ACC112 (cell line): ENCODE data around the gene NEUROG1.
A peak's percentile ranks its signal among the peaks of the same experiment; 100 is the strongest.

Experiments
- H2AFZ ChIP-seq: fragments of 200-600 bp; sonication (generic); one replicate; pipeline ENCODE4 v1.6.0; 2017; ENCODE audit warnings: antibody characterized with exemption, low read length; ENCODE audit not compliant: unreplicated experiment
- H3K27ac ChIP-seq: fragments of 200-600 bp; sonication (generic); 2 replicates; pipeline ENCODE4 v1.5.1; 2014; ENCODE audit warnings: low read depth, mild to moderate bottlenecking, antibody characterized with exemption, low read length, moderate library complexity
- H3K27me3 ChIP-seq: fragments of 200-600 bp; sonication (generic); 2 replicates; pipeline ENCODE4 v1.6.1; 2014; ENCODE audit warnings: mild to moderate bottlenecking, antibody characterized with exemption, low read length, moderate library complexity, mixed read lengths; ENCODE audit not compliant: insufficient read depth
- H3K36me3 ChIP-seq: fragments of 200-600 bp; sonication (generic); 2 replicates; pipeline ENCODE4 v1.6.1; 2016; ENCODE audit warnings: mild to moderate bottlenecking, antibody characterized with exemption, low read length, moderate library complexity, mixed read lengths; ENCODE audit not compliant: insufficient read depth
- H3K4me1 ChIP-seq: fragments of 200-600 bp; sonication (generic); one replicate; pipeline ENCODE4 v1.6.1; 2016; ENCODE audit warnings: low read length, mixed read lengths; ENCODE audit not compliant: insufficient read depth, unreplicated experiment, control insufficient read depth
- H3K4me3 ChIP-seq: fragments of 200-600 bp; sonication (generic); 2 replicates; pipeline ENCODE4 v1.5.1; 2014; ENCODE audit warnings: mild to moderate bottlenecking, low read depth, low read length
- H3K79me2 ChIP-seq: fragments of 200-600 bp; sonication (generic); one replicate; pipeline ENCODE4 v1.6.0; 2016; ENCODE audit warnings: low read length; ENCODE audit not compliant: control insufficient read depth, unreplicated experiment, insufficient read depth

NEUROG1 gene

DNA sequence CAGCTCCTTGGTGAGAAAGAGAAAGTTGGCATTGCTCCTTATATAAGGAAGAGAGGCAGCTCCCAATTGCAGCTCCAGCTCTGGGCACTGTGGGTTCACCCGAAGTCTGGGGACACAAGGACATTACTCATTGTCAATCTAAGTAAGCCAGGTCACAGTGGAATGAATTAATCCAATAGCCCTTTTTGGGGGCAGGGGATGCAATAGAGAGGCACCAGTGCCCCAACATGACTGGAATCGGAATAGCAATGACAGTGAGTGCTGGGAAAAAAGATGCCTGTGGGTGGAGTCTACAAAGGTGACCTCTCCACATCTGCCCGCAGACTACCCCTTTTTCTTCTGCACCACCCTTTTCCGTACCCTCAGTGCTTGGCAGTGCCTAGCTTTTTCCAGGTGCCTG, 11.1 kb upstream of the NEUROG1 start:
- Histone ChIP-seq H3K27me3 (peaks cover 49% of the 10 kb centered on the region), H2AFZ (no peak overlapping the region), H3K36me3 (no peaks in the 10 kb centered on the region), H3K4me1 (no peaks in the 10 kb centered on the region), H3K4me3 (no peak overlapping the region), H3K27ac (no peak overlapping the region), H3K79me2 (no peaks in the 10 kb centered on the region)

DNA sequence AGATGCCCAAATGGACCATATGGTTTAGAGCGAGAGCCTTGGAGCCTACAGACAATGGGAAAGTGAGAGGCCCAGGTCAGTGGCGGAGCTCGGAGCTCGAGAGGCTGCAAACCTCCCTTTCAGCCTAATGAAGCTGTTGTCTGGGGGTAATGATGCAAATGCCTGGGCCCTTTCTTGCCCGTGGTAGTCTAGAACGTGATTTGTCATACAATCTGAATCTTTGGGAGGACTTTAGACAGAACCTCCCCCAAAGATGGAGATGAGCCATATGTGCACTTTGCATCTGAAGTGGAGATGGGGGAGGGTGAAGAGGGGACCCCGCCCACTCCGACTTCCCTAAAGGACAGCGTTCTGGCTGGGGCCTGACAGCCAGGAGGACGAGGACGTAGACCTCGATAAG, 10.3 kb upstream of the NEUROG1 start:
- H3K27me3 ChIP-seq: peaks cover 54% of the 10 kb centered on the region
- no peak overlapping the region for H3K4me3 ChIP-seq
- no peaks in the 10 kb centered on the region for H3K36me3 ChIP-seq
- no peaks in the 10 kb centered on the region for H3K79me2 ChIP-seq
- no peak overlapping the region for H3K27ac ChIP-seq
- no peaks in the 10 kb centered on the region for H3K4me1 ChIP-seq
- no peak overlapping the region for H2AFZ ChIP-seq

DNA sequence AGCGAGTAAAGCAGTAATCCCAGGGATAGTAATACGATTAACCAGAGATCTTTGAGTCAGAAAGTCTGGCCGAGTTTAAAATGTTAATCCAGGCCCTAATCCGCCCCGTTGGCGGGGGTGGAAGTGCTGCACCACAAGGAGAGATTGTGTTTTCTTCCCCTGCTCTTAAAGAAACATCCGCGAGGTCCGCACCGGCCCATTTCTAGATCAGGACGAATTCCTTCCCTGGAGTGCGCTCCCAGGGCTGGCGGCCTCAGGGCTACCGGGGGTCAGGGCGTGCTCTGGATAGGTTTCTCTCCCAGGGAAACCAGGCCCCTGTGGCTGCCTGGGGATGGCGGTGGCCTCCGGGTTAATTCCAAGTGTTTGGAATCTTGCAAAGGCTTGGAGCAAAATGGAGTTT, 9.3 kb upstream of the NEUROG1 start:
- Histone ChIP-seq H3K27me3 (peaks cover 63% of the 10 kb centered on the region), H3K27ac (no peak overlapping the region), H3K4me3 (no peak overlapping the region), H3K36me3 (no peaks in the 10 kb centered on the region), H3K4me1 (no peaks in the 10 kb centered on the region), H2AFZ (no peak overlapping the region), H3K79me2 (no peaks in the 10 kb centered on the region)

DNA sequence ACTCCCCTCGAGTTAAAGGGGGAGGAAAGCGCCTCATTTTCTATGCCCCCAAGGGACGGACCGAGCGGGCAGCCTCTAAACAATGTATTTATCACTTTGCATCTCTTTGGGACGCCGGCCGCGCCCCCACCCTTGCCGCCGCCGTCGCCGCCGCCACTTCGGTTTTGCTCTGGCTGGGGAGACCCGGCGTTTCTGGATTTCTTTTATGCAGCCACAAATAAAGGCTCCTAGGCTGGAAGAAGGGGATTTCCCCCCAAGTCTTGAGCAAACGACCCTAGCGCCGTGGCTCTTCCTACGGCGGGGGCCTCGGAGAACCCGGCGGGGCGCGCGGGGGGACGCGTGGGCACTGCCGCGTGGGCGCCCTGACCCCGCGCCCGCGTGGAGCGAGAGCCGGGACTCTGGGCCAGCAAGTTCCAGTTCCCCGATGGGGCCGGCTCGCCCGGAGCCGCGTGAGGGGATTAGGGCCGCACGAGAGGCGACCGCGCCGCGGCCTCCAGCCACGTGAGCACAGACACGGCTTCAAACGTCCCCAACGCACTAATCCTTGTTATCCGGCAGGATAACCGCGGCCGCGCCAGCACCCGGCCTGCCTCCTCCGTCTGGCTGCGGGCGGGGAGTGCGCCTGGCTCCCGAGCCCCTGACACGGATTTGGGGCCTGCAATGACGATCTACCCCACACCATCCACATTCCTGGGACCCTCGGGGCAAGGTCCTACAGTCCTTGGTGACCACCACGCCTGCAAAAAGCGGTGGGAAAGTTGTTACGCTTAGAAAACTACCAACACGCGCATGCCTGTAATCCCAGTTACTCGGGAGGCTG, 7.9 kb upstream of the NEUROG1 start:
- Histone ChIP-seq H3K27ac (no peak overlapping the region), H3K4me1 (no peaks in the 10 kb centered on the region), H3K27me3 (peaks cover 61% of the 10 kb centered on the region), H3K36me3 (no peaks in the 10 kb centered on the region), H3K4me3 (peak overlapping the region; percentile 77), H3K79me2 (no peaks in the 10 kb centered on the region), H2AFZ (peak overlapping the region; percentile 70)

GRCh38 chr5:135543001-135543484, 7.3 kb upstream of the NEUROG1 start:
- Histone ChIP-seq H3K27ac (no peak overlapping the region), H3K36me3 (no peaks in the 10 kb centered on the region), H3K79me2 (no peaks in the 10 kb centered on the region), H2AFZ (peak overlapping the region; percentile 70), H3K4me1 (no peaks in the 10 kb centered on the region), H3K4me3 (peak overlapping the region; percentile 77), H3K27me3 (peaks cover 61% of the 10 kb centered on the region)

DNA sequence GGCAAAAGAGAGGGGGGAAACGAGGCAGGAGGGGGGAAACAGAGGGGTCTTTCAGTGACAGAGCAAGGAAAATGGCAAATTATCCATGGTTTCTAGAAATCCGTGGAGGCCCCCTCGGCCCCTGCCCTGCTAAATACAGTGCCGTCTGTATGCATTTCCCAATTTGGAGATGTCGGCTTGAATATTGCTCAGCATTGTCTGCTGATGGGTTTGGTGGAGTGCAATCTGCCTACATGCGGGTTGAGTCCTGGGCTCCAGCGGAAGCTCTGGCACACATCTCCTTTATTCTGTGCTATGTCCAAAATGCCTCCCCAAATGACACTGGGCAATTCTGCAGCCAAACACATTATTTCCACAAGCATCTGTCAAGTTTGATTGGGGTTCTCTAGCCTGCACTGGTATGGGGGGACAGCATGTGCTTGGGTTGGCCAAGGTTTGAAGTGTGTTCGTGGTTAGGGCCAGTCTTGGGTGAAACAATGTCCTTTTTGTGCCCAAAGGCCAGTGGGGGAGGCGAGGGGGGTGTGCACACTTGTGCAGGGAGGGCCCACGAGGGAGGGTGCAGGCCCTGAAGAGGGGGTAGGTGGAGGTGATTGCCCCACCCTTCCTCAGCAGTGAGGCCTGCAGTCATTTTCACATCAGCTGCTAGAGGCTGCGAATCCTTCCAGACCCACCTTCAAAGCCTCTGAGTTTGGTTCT, 6.2 kb upstream of the NEUROG1 start:
- peaks cover 62% of the 10 kb centered on the region for H3K27me3 ChIP-seq
- no peak overlapping the region for H3K27ac ChIP-seq
- no peak overlapping the region for H2AFZ ChIP-seq
- no peak overlapping the region for H3K4me3 ChIP-seq
- no peaks in the 10 kb centered on the region for H3K36me3 ChIP-seq
- no peaks in the 10 kb centered on the region for H3K4me1 ChIP-seq
- no peaks in the 10 kb centered on the region for H3K79me2 ChIP-seq

GRCh38 chr5:135539430-135540005, 3.8 kb upstream of the NEUROG1 start:
- H3K27ac ChIP-seq: no peak overlapping the region
- H2AFZ ChIP-seq: no peak overlapping the region
- H3K36me3 ChIP-seq: no peaks in the 10 kb centered on the region
- H3K4me1 ChIP-seq: no peaks in the 10 kb centered on the region
- no peaks in the 10 kb centered on the region for H3K79me2 ChIP-seq
- H3K27me3 ChIP-seq: peaks cover 77% of the 10 kb centered on the region
- no peak overlapping the region for H3K4me3 ChIP-seq

- Histone ChIP-seq H3K4me1 (no peaks in the 10 kb centered on the region), H3K27ac (no peak overlapping the region), H3K79me2 (no peaks in the 10 kb centered on the region), H3K4me3 (no peak overlapping the region), H2AFZ (no peak overlapping the region), H3K36me3 (no peaks in the 10 kb centered on the region), H3K27me3 (peaks cover 81% of the 10 kb centered on the region)
These were observed 2.5 kb upstream of the NEUROG1 start for GRCh38 chr5:135538261-135538660.

DNA sequence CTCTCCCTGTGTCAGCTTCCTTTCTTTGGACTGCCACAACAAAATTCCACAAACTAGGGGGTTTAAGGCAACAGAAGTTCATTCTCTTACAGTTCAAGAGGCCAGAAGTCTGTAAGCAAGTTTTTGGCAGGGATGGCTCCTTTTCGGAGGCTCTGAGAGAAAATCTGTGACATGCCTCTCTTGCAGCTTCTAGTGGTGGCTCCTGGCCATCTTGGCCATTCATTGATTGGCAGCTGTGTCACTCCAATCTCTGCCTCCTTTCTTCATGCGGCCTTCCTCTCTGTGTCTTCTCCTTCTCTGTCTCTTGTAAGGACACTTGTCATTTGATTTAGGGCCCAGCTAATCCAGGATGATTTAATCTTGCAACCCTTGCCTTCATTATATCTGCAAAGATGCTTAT, 2.0 kb upstream of the NEUROG1 start:
- Histone ChIP-seq H3K36me3 (no peaks in the 10 kb centered on the region), H2AFZ (no peak overlapping the region), H3K4me1 (no peaks in the 10 kb centered on the region), H3K27me3 (peaks cover 83% of the 10 kb centered on the region), H3K27ac (no peak overlapping the region), H3K79me2 (no peaks in the 10 kb centered on the region), H3K4me3 (no peak overlapping the region)

DNA sequence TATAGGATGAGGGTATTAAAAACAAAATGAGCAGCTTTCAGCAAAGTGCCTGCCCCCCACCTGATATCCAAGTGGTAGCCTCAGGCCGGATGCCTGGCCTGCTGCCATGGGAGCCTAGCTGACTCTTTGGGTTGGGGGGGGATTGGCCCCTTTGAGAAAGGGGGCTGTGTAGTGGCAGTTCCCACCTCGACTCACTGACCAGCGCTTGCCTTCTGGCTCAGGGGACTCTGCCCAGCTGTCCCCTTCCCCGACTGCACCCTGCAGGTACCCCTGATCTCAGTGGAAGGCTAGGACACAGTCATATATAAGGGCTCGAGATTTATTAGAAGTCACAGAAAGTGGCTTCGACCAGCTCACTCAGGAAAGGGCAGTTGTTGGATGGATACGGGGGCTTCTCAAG, 1.5 kb upstream of the NEUROG1 start:
- Histone ChIP-seq H3K4me3 (no peak overlapping the region), H2AFZ (no peak overlapping the region), H3K79me2 (no peaks in the 10 kb centered on the region), H3K27ac (no peak overlapping the region), H3K27me3 (peaks cover 87% of the 10 kb centered on the region), H3K36me3 (no peaks in the 10 kb centered on the region), H3K4me1 (no peaks in the 10 kb centered on the region)
